Retinal pigment epithelial cell (primary cell): ENCODE measurements around the gene WDSUB1.

Experiments used
- DNase-seq: peaks from one replicate; pipeline ENCODE4 v3.0.0-alpha.2; 2010; ENCODE audit warnings: low read depth
- H3K4me3 ChIP-seq: 2 replicates; pipeline ENCODE4 v1.5.1; 2011; ENCODE audit warnings: mild to moderate bottlenecking, low read length, control low read depth, moderate library complexity
- CTCF ChIP-seq: conservative IDR thresholded peaks from 2 replicates; pipeline ENCODE4 v1.5.1; 2011; ENCODE audit warnings: low read depth, low read length, control low read depth, inconsistent platforms

The WDSUB1 gene

GRCh38 chr2:159204381-159205144 is 81.9 kb downstream of the WDSUB1 start:
- no peak for DNase-seq
- no peak for TF ChIP-seq CTCF
- H3K4me3 ChIP-seq = no peak overlapping the region

DNA sequence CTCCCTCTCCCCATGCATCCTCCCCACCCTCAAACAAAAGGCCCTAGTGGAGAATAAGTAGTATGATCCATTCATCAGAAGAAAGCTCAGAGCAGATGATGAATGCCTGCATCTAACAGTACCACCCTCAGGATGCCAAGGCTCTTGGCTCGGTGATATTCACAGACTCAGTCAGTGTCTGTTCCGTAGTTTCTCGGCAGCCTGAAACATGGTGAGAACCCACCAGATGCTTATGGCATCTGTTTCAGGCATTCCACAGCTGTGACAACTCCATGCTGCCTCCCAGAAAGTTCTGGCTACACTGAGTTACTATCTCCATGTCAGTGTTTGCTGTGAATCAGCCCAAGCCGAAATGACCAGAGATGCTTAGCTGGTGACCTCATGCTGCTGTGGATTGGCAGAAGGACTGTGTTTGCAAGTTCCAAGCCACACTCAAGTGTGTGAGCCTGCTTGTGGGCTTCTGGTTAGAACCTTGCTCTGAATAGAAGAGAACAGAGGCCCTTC is 83.9 kb downstream of the WDSUB1 start:
- no peak for TF ChIP-seq CTCF
- no peak overlapping the region for H3K4me3 ChIP-seq
- no peak for DNase-seq

DNA sequence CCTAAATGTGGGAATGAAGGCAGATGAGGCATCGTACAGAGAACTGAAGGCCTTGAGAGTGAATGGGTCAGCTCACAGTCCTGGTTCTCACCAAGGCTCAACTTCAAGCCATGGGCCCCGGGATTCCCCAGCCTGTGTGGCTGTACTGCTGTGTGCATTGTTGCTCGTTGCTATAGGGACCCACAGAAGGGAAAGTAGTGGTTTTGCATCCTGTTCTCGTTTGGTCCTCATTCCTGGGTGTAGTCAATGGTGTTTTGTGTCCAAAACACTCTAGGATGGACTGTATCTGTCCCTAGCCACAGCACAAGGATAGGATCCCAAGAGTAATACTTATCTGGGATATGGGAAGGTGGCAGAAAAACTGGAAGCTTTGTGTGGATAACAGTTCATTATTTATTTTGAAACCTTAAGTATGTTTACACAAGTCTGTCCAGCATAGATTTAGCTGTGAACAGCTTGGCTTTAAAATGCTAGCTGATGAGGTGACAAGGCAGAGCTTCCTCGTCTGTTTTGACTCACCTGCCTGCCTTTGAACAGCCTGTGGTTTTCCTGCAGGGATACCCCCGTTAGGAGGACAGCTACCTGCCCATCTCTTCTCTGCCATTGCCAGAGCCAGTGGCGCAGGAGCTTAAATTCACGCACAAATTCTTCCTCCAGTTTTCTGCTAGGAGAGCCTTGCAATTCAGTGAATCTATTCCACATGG is 85.0 kb downstream of the WDSUB1 start:
- no peak for DNase-seq
- no peak for TF ChIP-seq CTCF
- H3K4me3 ChIP-seq = no peak overlapping the region

DNA sequence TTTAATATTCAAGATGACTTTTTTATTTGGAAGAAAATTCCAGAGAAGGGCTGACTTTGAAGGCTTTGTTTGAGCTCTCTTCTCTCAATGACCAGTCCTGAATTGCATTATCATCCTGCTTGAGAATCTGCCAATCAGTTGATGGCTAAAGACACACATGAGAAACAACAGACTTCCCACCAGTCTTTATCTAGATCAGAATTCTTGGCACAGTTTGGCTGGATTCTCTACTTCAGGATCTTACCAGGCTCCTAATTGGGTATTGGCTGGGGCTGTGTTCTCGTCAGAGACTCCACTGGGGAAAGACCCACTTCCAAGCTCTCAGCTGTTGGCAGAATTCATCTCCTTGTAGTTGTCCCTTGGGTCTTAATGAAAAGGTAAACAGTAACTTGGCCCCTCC is 86.0 kb downstream of the WDSUB1 start:
- H3K4me3 ChIP-seq = no peak overlapping the region
- TF ChIP-seq CTCF = no peak
- no peak for DNase-seq

GRCh38 chr2:159199761-159200465 is 86.6 kb downstream of the WDSUB1 start:
- no peak overlapping the region for H3K4me3 ChIP-seq
- no peak for TF ChIP-seq CTCF
- no peak for DNase-seq

DNA sequence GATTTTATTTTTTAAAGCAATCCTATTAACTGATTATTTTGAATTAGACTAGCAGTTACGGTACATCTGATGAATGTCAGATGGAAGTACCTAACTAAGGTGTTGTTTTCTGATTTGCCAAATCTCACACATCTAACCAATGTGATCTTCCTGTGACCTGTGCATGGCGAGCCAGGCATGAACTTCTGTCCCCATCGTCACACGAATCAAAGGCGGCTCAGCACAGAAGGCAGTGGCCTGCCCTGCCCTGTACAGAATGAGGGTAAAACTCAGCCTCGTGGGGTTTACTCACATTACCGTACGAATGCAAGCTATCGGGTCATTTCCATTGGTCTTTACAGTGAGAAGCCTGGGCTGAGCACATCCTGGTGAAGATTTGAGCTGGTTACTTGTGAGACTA is 87.3 kb downstream of the WDSUB1 start:
- no peak for DNase-seq
- no peak overlapping the region for H3K4me3 ChIP-seq
- TF ChIP-seq CTCF = no peak
